Neural progenitor cell (in vitro differentiated cells): ENCODE data around the gene KNDC1. TPM values are rescaled to one million over a fixed set of nuclear protein-coding genes. Genes with fewer than 3 reads are reported as not detected.

ENCODE experiments used
- DNase-seq: peaks from one replicate; pipeline ENCODE4 v3.0.0-alpha.2; 2016; ENCODE audit warnings: low spot score
- H2AFZ ChIP-seq: fragments of 200-600 bp; sonication (generic); replicated peaks from 2 replicates; pipeline ENCODE4 v1.6.1; 2016; ENCODE audit warnings: antibody characterized with exemption
- H3F3A ChIP-seq: fragments of 200-600 bp; sonication (generic); 2 replicates; pipeline ENCODE4 v1.6.1; 2016; ENCODE audit warnings: antibody characterized with exemption, low read depth
- H3K27ac ChIP-seq: fragments of 200-600 bp; sonication (generic); 2 replicates; pipeline ENCODE4 v1.5.1; 2016; ENCODE audit warnings: mild to moderate bottlenecking
- H3K27me3 ChIP-seq: fragments of 200-600 bp; sonication (generic); 2 replicates; pipeline ENCODE4 v1.6.1; 2016; ENCODE audit warnings: mild to moderate bottlenecking, moderate library complexity
- H3K36me3 ChIP-seq: fragments of 200-600 bp; sonication (generic); 2 replicates; pipeline ENCODE4 v1.5.1; 2016
- H3K4me1 ChIP-seq: fragments of 200-600 bp; sonication (generic); 2 replicates; pipeline ENCODE4 v1.6.1; 2016; ENCODE audit warnings: mixed run types
- H3K4me2 ChIP-seq: fragments of 200-600 bp; sonication (generic); 2 replicates; pipeline ENCODE4 v1.6.1; 2016
- H3K4me3 ChIP-seq: fragments of 200-600 bp; sonication (generic); 2 replicates; pipeline ENCODE4 v1.5.1; 2016
- H3K79me2 ChIP-seq: fragments of 200-600 bp; sonication (generic); 2 replicates; pipeline ENCODE4 v1.6.1; 2016; ENCODE audit warnings: low read depth
- H3K9ac ChIP-seq: fragments of 200-600 bp; sonication (generic); 2 replicates; pipeline ENCODE4 v1.6.1; 2016
- H3K9me3 ChIP-seq: fragments of 200-600 bp; sonication (generic); 2 replicates; pipeline ENCODE4 v1.5.1; 2016; ENCODE audit warnings: low read depth
- H4K20me1 ChIP-seq: fragments of 200-600 bp; sonication (generic); 2 replicates; pipeline ENCODE4 v1.6.1; 2016; ENCODE audit warnings: low read depth
- H3K27ac Mint-ChIP-seq: 3 replicates; pipeline ENCODE4 v1.8.0; 2021; ENCODE audit warnings: mixed read lengths
- H3K27me3 Mint-ChIP-seq: 2 replicates; pipeline ENCODE4 v1.8.0; 2022; ENCODE audit warnings: low read depth, mild to moderate bottlenecking, inconsistent platforms, moderate library complexity, mixed read lengths; ENCODE audit not compliant: insufficient read depth
- H3K36me3 Mint-ChIP-seq: 3 replicates; pipeline ENCODE4 v1.8.0; 2021; ENCODE audit warnings: mixed read lengths
- H3K4me1 Mint-ChIP-seq: 3 replicates; pipeline ENCODE4 v1.8.0; 2021; ENCODE audit warnings: mixed read lengths
- H3K4me3 Mint-ChIP-seq: 3 replicates; pipeline ENCODE4 v1.8.0; 2021; ENCODE audit warnings: mild to moderate bottlenecking, moderate library complexity, mixed read lengths
- H3K9me3 Mint-ChIP-seq: 3 replicates; pipeline ENCODE4 v1.8.0; 2020; ENCODE audit warnings: mixed read lengths
- EZH2 ChIP-seq: fragments of 200-600 bp; sonication (generic); IDR thresholded peaks from 2 replicates; pipeline ENCODE4 v1.6.1; 2017; ENCODE audit warnings: antibody characterized with exemption, mild to moderate bottlenecking, moderate library complexity
- EZH2phosphoT487 ChIP-seq: fragments of 200-600 bp; sonication (generic); IDR thresholded peaks from 2 replicates; pipeline ENCODE4 v1.6.1; 2017; ENCODE audit warnings: antibody characterized with exemption
- total RNA-seq: library from RNA; depleted of rRNA; stranded (reverse); fragments of >200 nt; gene quantifications from 2 replicates; pipeline ENCODE4 v1.2.3, GENCODE V29; 2015; ENCODE audit warnings: low replicate concordance
- TF ChIP-seq, protein P1 (sequence below): fragments of 200-600 bp; sonication (generic); IDR thresholded peaks from 2 replicates; pipeline ENCODE4 v1.5.1; 2017; ENCODE audit warnings: antibody characterized with exemption, mild to moderate bottlenecking

Gene KNDC1
- total RNA-seq, 1 donor from 2014 or later: 1.8 TPM

GRCh38 chr10:133113146-133113830 is 46.7 kb upstream of the KNDC1 start:
- no peaks in the 10 kb centered on the region for H3K79me2 ChIP-seq
- H3K9me3 ChIP-seq: no peaks in the 10 kb centered on the region
- H3K4me1 ChIP-seq: no peaks in the 10 kb centered on the region
- H3K4me1 Mint-ChIP-seq: no peaks in the 10 kb centered on the region
- H3K4me2 ChIP-seq: no peak overlapping the region
- H3K27me3 ChIP-seq: no peaks in the 10 kb centered on the region
- no peaks in the 10 kb centered on the region for H3K36me3 ChIP-seq
- no peaks in the 10 kb centered on the region for H4K20me1 ChIP-seq
- H3K27ac Mint-ChIP-seq: peak overlapping the region; percentile 91
- H3K27me3 Mint-ChIP-seq: peaks cover 15% of the 10 kb centered on the region
- peaks cover 5% of the 10 kb centered on the region for H3K36me3 Mint-ChIP-seq
- H3K27ac ChIP-seq: no peak overlapping the region
- DNase-seq: no peak
- H3K4me3 ChIP-seq: no peak overlapping the region
- peaks cover 31% of the 10 kb centered on the region for H3K9me3 Mint-ChIP-seq
- no peak overlapping the region for H3K4me3 Mint-ChIP-seq
- H2AFZ ChIP-seq: no peak overlapping the region
- TF ChIP-seq EZH2 (no peak), EZH2phosphoT487 (no peak)
- TF ChIP-seq, protein P1, sequence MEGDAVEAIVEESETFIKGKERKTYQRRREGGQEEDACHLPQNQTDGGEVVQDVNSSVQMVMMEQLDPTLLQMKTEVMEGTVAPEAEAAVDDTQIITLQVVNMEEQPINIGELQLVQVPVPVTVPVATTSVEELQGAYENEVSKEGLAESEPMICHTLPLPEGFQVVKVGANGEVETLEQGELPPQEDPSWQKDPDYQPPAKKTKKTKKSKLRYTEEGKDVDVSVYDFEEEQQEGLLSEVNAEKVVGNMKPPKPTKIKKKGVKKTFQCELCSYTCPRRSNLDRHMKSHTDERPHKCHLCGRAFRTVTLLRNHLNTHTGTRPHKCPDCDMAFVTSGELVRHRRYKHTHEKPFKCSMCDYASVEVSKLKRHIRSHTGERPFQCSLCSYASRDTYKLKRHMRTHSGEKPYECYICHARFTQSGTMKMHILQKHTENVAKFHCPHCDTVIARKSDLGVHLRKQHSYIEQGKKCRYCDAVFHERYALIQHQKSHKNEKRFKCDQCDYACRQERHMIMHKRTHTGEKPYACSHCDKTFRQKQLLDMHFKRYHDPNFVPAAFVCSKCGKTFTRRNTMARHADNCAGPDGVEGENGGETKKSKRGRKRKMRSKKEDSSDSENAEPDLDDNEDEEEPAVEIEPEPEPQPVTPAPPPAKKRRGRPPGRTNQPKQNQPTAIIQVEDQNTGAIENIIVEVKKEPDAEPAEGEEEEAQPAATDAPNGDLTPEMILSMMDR: no peak
- no peaks in the 10 kb centered on the region for H3F3A ChIP-seq
- H3K9ac ChIP-seq: no peak overlapping the region

DNA sequence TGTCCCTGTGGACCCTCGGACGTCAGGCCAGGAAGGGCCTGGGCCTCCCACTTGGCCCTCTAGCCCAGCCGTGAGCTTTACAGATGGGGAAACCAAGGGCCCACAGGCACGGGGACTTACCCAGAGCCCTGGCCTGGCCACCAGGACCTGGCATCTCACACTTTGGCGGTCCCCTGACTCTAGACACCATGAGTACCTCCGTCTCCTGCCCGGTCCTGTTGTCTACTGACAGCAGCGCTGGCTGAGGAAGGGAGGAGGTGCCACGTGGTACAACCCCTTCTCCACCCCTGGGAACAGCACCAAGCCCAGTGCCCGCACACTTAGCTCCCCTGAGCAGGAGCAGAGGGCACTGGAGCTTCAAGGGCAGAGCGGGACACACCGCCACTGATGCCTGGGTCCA is 46.2 kb upstream of the KNDC1 start:
- no peak for TF ChIP-seq EZH2
- TF ChIP-seq, protein P1: no peak
- no peak for TF ChIP-seq EZH2phosphoT487
- H3K27me3 Mint-ChIP-seq: peaks cover 19% of the 10 kb centered on the region
- H3K27me3 ChIP-seq: no peaks in the 10 kb centered on the region

GRCh38 chr10:133114251-133114650 is 45.8 kb upstream of the KNDC1 start:
- no peak overlapping the region for H3K27ac Mint-ChIP-seq

More for the DNA sequence above, 46.2 kb upstream of the KNDC1 start:
- Histone ChIP-seq H3K9ac (no peak overlapping the region), H3K9me3 (no peaks in the 10 kb centered on the region), H3K27ac (no peak overlapping the region), H3F3A (no peaks in the 10 kb centered on the region), H3K4me3 (no peak overlapping the region), H3K4me1 (no peaks in the 10 kb centered on the region), H3K79me2 (no peaks in the 10 kb centered on the region), H3K4me2 (no peak overlapping the region), H4K20me1 (no peaks in the 10 kb centered on the region), H2AFZ (no peak overlapping the region), H3K36me3 (no peaks in the 10 kb centered on the region)
- no peak overlapping the region for H3K4me3 Mint-ChIP-seq
- DNase-seq: no peak
- H3K4me1 Mint-ChIP-seq: no peaks in the 10 kb centered on the region
- H3K36me3 Mint-ChIP-seq: peaks cover 5% of the 10 kb centered on the region
- H3K9me3 Mint-ChIP-seq: peaks cover 32% of the 10 kb centered on the region
- H3K27ac Mint-ChIP-seq: no peak overlapping the region

More at GRCh38 chr10:133114251-133114650, 45.8 kb upstream of the KNDC1 start:
- Histone ChIP-seq H2AFZ (no peak overlapping the region), H3K9me3 (no peaks in the 10 kb centered on the region), H3K4me3 (no peak overlapping the region), H3K4me1 (no peaks in the 10 kb centered on the region), H3F3A (no peaks in the 10 kb centered on the region), H3K27me3 (no peaks in the 10 kb centered on the region), H3K9ac (no peak overlapping the region), H3K4me2 (no peak overlapping the region), H3K79me2 (no peaks in the 10 kb centered on the region), H4K20me1 (no peaks in the 10 kb centered on the region), H3K27ac (no peak overlapping the region), H3K36me3 (no peaks in the 10 kb centered on the region)
- Mint-ChIP-seq H3K4me3 (no peak overlapping the region), H3K27me3 (peaks cover 19% of the 10 kb centered on the region), H3K9me3 (peaks cover 36% of the 10 kb centered on the region), H3K36me3 (peaks cover 5% of the 10 kb centered on the region), H3K4me1 (no peaks in the 10 kb centered on the region)
- DNase-seq: no peak
- TF ChIP-seq EZH2phosphoT487: no peak
- TF ChIP-seq, protein P1: no peak
